CD4-positive, CD25-positive, alpha-beta regulatory T cell (primary cell): Measurements from ENCODE around the gene NSMCE1. TPM values are rescaled to one million over a fixed set of nuclear protein-coding genes. Genes with fewer than 3 reads are reported as not detected.
"Not testable (repeated sequence)": the region's sequence is repeated elsewhere in the genome, so short reads cannot be mapped to it uniquely, and the experiment has no call there.

Source experiments
- ATAC-seq, 2 donors: fragments of 150-1000 bp; cut with Tn5 transposase; one replicate each; pipeline ENCODE4 v1.10.0; 2021; ENCODE audit warnings: low read depth in 2 of 2, moderate number of reproducible peaks in 2 of 2, moderate library complexity in 1 of 2
- DNase-seq, 3 donors: peaks; one replicate each; pipeline versions ENCODE4 v3.0.0 to v3.0.0-alpha.2; 2012 to 2022; ENCODE audit warnings: mixed read lengths in 1 of 3
- H3K27ac ChIP-seq: one replicate; pipeline ENCODE4 v1.7.0; 2013; ENCODE audit warnings: mild to moderate bottlenecking, low read length; ENCODE audit not compliant: insufficient read depth, poor library complexity, severe bottlenecking
- H3K27me3 ChIP-seq: one replicate; pipeline ENCODE4 v1.7.0; 2013; ENCODE audit warnings: low read length; ENCODE audit not compliant: control insufficient read depth, insufficient read depth
- H3K36me3 ChIP-seq: one replicate; pipeline ENCODE4 v1.7.0; 2013; ENCODE audit warnings: mild to moderate bottlenecking, low read length, moderate library complexity; ENCODE audit not compliant: control insufficient read depth, insufficient read depth
- H3K4me1 ChIP-seq: 2 replicates; pipeline ENCODE4 v1.7.0; 2013; ENCODE audit warnings: mild to moderate bottlenecking, low read length; ENCODE audit not compliant: insufficient read depth, control insufficient read depth, poor library complexity, severe bottlenecking
- H3K4me3 ChIP-seq: one replicate; pipeline ENCODE4 v1.7.0; 2013; ENCODE audit warnings: low read depth, mild to moderate bottlenecking, low read length, moderate library complexity
- H3K9me3 ChIP-seq, 2 experiments: 1 replicate in 1 of 2; 2 replicates in 1 of 2; pipeline ENCODE4 v1.7.0; 2013; ENCODE audit warnings: low read length in 2 of 2, mild to moderate bottlenecking in 1 of 2, moderate library complexity in 1 of 2; ENCODE audit not compliant: control insufficient read depth in 2 of 2
- H3K27ac Mint-ChIP-seq, 3 donors: one replicate each; pipeline ENCODE4 v1.8.0; 2020 to 2022; ENCODE audit warnings: mild to moderate bottlenecking in 3 of 3, mixed read lengths in 3 of 3, moderate library complexity in 2 of 3
- H3K27me3 Mint-ChIP-seq: one replicate; pipeline ENCODE4 v1.8.0; 2022; ENCODE audit warnings: mild to moderate bottlenecking, mixed read lengths
- H3K36me3 Mint-ChIP-seq: one replicate; pipeline ENCODE4 v1.8.0; 2020; ENCODE audit warnings: mixed read lengths
- H3K4me1 Mint-ChIP-seq, 4 donors: one replicate each; pipeline ENCODE4 v1.8.0; 2020 to 2022; ENCODE audit warnings: mixed read lengths in 4 of 4, mild to moderate bottlenecking in 1 of 4
- H3K4me3 Mint-ChIP-seq, 4 donors: one replicate each; pipeline ENCODE4 v1.8.0; 2020 to 2022; ENCODE audit warnings: mild to moderate bottlenecking in 4 of 4, mixed read lengths in 4 of 4, moderate library complexity in 3 of 4
- H3K9me3 Mint-ChIP-seq, 7 donors: one replicate each; pipeline ENCODE4 v1.8.0; 2020 to 2022; ENCODE audit warnings: mixed read lengths in 7 of 7, mild to moderate bottlenecking in 3 of 7, moderate library complexity in 2 of 7
- polyA plus RNA-seq, 4 donors: library from polyadenylated mRNA; unstranded; fragments of 300-500 nt; fragmentation: Illumina TruSeq; gene quantifications; one replicate each; pipeline ENCODE4 v1.2.3, GENCODE V29; 2021
- total RNA-seq: library from RNA; stranded (reverse); gene quantifications from one replicate; pipeline ENCODE4 v1.2.3, GENCODE V29; 2022

NSMCE1 gene
- total and polyA plus RNA-seq, 5 donors from 2014 or later: 40.0 to 156 (median 131) TPM

DNA sequence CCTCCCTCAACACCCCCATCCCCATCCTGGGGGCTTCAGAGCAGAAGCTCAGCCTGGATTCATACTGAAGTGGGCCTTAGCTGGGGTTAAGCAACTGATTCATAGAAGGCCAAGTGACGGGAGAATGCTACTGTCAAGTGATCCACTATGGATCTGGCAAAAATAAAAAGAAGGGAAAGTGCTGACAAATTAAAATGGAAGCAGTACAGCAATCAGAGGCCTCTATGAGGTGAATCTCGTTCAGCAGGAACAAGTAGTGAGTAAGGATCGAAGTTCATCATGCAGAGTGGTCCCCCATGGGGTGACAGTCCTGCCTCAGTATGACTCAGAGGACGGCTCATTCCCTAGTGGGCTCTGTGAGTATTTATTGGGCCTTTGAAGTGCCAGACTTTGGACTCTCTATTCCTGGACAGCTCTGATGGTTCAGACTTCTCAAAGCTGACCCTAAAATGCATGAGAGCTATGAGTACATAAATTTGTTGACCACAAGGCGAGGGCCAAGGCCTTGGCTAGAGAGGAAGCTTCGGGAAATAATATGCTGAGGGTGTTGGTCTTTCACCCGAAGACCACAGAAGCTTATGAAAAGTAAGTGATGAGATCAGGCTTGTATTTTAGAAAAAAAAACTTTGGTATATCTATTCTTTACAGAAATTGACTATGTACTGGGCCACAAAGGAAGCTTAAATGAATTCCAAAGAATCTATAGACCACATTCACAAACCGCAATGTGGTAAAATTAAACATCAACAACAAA lies 5.3 kb upstream of the NSMCE1 start:
- Histone ChIP-seq H3K4me1 (peaks cover 4% of the 10 kb centered on the region), H3K4me3 (peak overlapping the region; percentile 26), H3K9me3 (no peaks in the 10 kb centered on the region), H3K36me3 (no peaks in the 10 kb centered on the region), H3K27ac (no peak overlapping the region), H3K27me3 (no peaks in the 10 kb centered on the region)
- DNase-seq: peak in 1 of 3 donors; percentile 67
- H3K4me3 Mint-ChIP-seq: peak overlapping the region; percentile 52 to 74 (median 64)
- H3K27ac Mint-ChIP-seq: peak overlapping the region; percentile 45 to 87 (median 49)
- no peaks in the 10 kb centered on the region for H3K36me3 Mint-ChIP-seq
- ATAC-seq: peak; percentile 39 to 57
- H3K4me1 Mint-ChIP-seq: peaks cover 6 to 32% (median 18%) of the 10 kb centered on the region in 4 donors
- H3K9me3 Mint-ChIP-seq: peaks cover 0 to 3% (median 0%) of the 10 kb centered on the region in 7 donors
- peaks cover 32% of the 10 kb centered on the region for H3K27me3 Mint-ChIP-seq

DNA sequence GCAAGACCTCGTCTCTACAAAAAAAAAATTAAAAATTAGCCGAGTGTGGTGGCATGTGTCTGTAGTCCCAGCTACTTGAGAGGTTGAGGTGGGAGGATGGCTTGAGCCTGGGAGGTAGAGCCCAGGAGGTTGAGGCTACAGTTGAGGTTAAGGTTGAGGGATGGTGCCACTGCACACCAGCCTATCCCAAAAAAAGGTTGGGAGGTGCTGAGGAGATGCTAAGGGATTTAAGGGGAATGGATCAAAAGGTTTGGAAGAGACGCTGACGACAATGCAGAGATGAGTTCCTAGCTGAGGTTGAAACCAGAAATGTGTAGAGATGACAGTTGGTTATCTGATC lies 4.7 kb upstream of the NSMCE1 start:
- no peak overlapping the region for H3K27ac ChIP-seq
- Mint-ChIP-seq H3K4me3 (peak overlapping the region; percentile 42 to 90 (median 69)), H3K4me1 (peaks cover 6 to 37% (median 21%) of the 10 kb centered on the region in 4 donors), H3K36me3 (no peaks in the 10 kb centered on the region), H3K9me3 (peaks cover 0 to 3% (median 0%) of the 10 kb centered on the region in 7 donors), H3K27me3 (peaks cover 37% of the 10 kb centered on the region), H3K27ac (peak overlapping the region in 2 of 3 donors; percentile 49 to 87)
- H3K27me3 ChIP-seq: no peaks in the 10 kb centered on the region
- no peak overlapping the region for H3K4me3 ChIP-seq
- H3K9me3 ChIP-seq: no peaks in the 10 kb centered on the region
- DNase-seq (no peak), ATAC-seq (no peak)
- H3K4me1 ChIP-seq: peaks cover 10% of the 10 kb centered on the region
- H3K36me3 ChIP-seq: no peaks in the 10 kb centered on the region

DNA sequence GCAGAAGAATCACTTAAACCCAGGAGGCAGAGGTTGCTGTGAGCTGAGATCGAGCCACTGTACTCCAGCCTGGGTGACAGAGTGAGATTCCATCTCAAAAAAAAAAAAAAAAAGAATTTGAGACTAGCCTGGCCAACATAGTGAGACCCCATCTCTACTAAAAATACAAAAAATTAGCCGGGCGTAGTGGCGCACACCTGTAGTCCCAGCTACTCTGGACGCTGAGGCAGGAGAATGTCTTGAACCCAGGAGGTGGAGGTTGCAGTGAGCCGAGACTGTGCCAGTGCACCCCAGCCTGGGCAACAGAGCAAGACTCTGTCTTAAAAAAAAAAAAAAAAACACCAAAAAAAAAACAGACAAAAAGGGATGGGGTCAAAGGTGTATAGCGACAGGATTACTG lies 4.1 kb upstream of the NSMCE1 start:
- peak overlapping the region in 2 of 4 donors; percentile 64 to 90 for H3K4me3 Mint-ChIP-seq
- H3K27ac ChIP-seq, H3K9me3 Mint-ChIP-seq: not testable (repeated sequence)

DNA sequence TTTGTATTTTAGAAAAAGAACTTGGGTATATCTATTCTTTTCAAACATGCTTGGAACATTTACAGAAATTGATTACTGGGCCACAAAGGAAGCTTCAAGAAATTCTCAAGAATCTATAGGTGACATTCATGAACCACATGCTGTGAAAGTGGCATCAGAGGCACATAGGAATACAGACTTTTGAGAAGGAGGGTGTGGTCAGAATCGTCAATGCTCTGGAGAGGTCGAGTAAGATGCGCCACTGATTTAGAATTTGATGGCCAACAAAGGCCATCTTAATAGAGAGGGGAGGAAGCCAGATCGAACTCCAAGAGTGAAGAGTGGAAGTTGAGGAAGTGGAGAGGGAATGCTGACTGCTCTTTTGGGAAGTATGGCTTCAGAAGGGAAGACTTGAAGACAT lies 3.5 kb upstream of the NSMCE1 start:
- peaks cover 37% of the 10 kb centered on the region for H3K27me3 Mint-ChIP-seq
- no peaks in the 10 kb centered on the region for H3K9me3 ChIP-seq
- H3K4me3 ChIP-seq: no peak overlapping the region
- H3K27ac Mint-ChIP-seq: peak overlapping the region in 2 of 3 donors; percentile 59 to 82
- no peaks in the 10 kb centered on the region for H3K36me3 Mint-ChIP-seq
- H3K9me3 Mint-ChIP-seq: peaks cover 0 to 3% (median 0%) of the 10 kb centered on the region in 7 donors
- H3K36me3 ChIP-seq: no peaks in the 10 kb centered on the region
- no peak overlapping the region for H3K27ac ChIP-seq
- no peaks in the 10 kb centered on the region for H3K27me3 ChIP-seq
- ATAC-seq: no peak
- DNase-seq: no peak
- peaks cover 6 to 48% (median 29%) of the 10 kb centered on the region in 4 donors for H3K4me1 Mint-ChIP-seq
- peak overlapping the region in 2 of 4 donors; percentile 4 to 55 for H3K4me3 Mint-ChIP-seq
- peaks cover 19% of the 10 kb centered on the region for H3K4me1 ChIP-seq

More for the DNA sequence above, 4.1 kb upstream of the NSMCE1 start:
- H3K4me3 ChIP-seq, H3K27ac Mint-ChIP-seq, H3K9me3 ChIP-seq, DNase-seq, H3K36me3 Mint-ChIP-seq, ATAC-seq, H3K36me3 ChIP-seq, H3K27me3 ChIP-seq: not testable (repeated sequence)
- H3K27me3 Mint-ChIP-seq: peaks cover 37% of the 10 kb centered on the region
- H3K4me1 Mint-ChIP-seq: peaks cover 6 to 42% (median 25%) of the 10 kb centered on the region in 4 donors
- H3K4me1 ChIP-seq: peaks cover 16% of the 10 kb centered on the region

DNA sequence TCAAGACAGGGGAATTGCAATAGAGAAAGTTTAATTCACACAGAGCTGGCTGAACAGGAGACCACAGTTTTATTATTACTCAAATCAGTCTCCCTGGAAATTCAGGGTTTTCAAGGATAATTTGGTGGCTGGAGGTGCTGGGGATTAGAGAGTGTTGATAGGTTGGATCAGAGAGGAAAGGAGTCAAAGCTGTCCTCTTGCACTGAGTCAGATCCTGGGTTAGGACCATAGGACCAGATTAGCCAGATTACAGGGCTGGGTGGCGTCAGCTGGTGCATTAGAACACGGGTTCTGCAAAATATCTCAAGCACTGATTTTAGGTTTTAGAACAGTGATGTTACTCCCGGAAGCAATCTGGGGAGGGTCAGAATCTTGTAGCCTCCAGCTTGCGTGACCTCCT lies 1.8 kb upstream of the NSMCE1 start:
- Histone ChIP-seq H3K4me3 (no peak overlapping the region), H3K36me3 (no peaks in the 10 kb centered on the region), H3K4me1 (peaks cover 19% of the 10 kb centered on the region), H3K9me3 (no peaks in the 10 kb centered on the region), H3K27me3 (no peaks in the 10 kb centered on the region), H3K27ac (no peak overlapping the region)
- Mint-ChIP-seq H3K27ac (peak overlapping the region in 1 of 3 donors; percentile 38), H3K4me1 (peaks cover 14 to 55% (median 37%) of the 10 kb centered on the region in 4 donors), H3K9me3 (peaks cover 0 to 3% (median 0%) of the 10 kb centered on the region in 7 donors), H3K27me3 (peaks cover 27% of the 10 kb centered on the region), H3K36me3 (no peaks in the 10 kb centered on the region), H3K4me3 (peak overlapping the region in 3 of 4 donors; percentile 2 to 98 (median 67))
- DNase-seq: no peak
- ATAC-seq: no peak

DNA sequence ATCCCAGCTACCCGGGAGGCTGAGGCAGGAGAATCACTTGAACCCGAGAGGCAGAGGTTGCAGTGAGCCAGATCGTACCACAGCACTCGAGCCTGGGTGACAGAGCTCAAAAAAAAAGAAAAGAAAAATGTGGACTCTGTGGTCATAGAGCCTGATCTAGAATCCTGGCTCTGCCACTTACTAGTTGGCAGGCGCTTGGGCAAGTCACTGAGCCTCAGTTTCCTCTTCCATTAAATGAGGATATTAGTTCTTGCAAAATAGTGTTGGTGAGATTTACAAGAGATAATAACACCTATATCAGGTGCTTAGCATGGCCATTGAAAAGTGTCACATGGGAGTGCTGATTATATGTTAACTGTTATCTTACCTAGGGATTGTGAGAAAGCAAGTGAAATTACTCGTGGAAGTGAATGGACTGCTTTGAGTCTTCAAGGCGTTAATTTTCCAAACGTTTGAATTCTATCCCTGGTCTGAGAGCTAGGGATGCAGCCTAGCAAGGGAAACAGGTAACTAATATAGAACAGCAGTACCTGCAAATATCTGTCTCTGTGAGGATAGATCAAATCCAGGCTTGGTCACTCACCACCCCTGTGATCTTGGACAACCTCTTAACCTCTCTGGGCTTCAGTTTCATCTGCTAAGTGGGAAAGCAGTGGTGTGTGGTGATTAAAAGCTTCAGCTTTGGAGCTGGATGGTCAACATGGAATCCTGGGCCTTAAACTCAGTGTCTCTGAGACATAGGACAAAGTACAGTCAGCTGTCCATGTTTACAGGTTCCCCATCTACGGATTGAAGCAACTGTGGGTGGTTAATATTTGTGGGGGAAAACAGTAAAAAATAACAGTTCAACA lies 953 bp upstream of the NSMCE1 start:
- Histone ChIP-seq H3K27ac (no peak overlapping the region), H3K27me3 (no peaks in the 10 kb centered on the region), H3K4me3 (peak overlapping the region; percentile 37), H3K9me3 (no peaks in the 10 kb centered on the region), H3K36me3 (no peaks in the 10 kb centered on the region), H3K4me1 (peaks cover 19% of the 10 kb centered on the region)
- Mint-ChIP-seq H3K4me3 (peak overlapping the region; percentile 97 to 99 (median 98)), H3K4me1 (peaks cover 15 to 57% (median 41%) of the 10 kb centered on the region in 4 donors), H3K27ac (peak overlapping the region; percentile 96 to 99 (median 98)), H3K36me3 (no peaks in the 10 kb centered on the region), H3K9me3 (peaks cover 0 to 3% (median 0%) of the 10 kb centered on the region in 7 donors), H3K27me3 (peaks cover 27% of the 10 kb centered on the region)
- ATAC-seq (no peak), DNase-seq (no peak)

DNA sequence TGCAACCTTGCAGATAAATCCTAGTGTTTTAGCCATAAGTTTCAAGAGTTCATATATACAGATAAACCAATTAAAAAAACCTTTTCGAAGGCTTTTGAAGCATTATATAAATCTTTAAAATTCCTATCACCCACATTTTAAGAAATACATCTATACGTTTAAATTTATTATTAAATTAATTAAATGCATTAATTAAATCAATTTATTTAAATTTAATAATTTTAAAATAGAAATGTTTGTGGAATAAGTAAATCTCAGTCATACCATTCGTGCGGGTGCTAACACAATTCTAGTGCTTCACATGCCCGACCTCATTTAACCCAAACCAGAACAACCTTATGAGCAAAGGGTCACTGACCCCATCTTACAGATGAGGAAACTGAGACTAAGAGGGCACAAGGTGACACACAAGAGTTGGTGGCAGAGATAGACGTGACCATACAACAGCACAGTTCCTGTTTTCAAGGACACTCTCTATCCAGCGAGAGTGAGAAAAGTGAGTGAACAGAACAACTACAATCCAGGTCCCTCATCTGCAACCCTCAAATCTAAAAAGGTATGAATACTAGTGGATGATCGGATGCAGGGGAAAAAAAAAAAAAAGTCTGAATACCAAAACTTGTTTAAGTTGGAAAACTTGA lies 1.4 kb downstream of the NSMCE1 start:
- Mint-ChIP-seq H3K4me1 (peaks cover 22 to 64% (median 48%) of the 10 kb centered on the region in 4 donors), H3K36me3 (peaks cover 7% of the 10 kb centered on the region), H3K4me3 (peak overlapping the region; percentile 97 to 99 (median 98)), H3K9me3 (peaks cover 0 to 2% (median 0%) of the 10 kb centered on the region in 7 donors), H3K27ac (peak overlapping the region in 1 of 3 donors; percentile 98), H3K27me3 (peaks cover 11% of the 10 kb centered on the region)
- no peaks in the 10 kb centered on the region for H3K27me3 ChIP-seq
- H3K36me3 ChIP-seq: no peaks in the 10 kb centered on the region
- no peak for ATAC-seq
- no peaks in the 10 kb centered on the region for H3K9me3 ChIP-seq
- DNase-seq: no peak
- H3K27ac ChIP-seq: no peak overlapping the region
- peak overlapping the region; percentile 13 for H3K4me3 ChIP-seq
- peaks cover 19% of the 10 kb centered on the region for H3K4me1 ChIP-seq
